GM18526 (cell line): ENCODE results near the gene TMEM61.

Experiments
- POLR2A ChIP-seq: IDR thresholded peaks from 3 replicates; pipeline ENCODE4 v1.6.1; 2011; ENCODE audit not compliant: insufficient read length; ENCODE audit errors: extremely low read depth

The TMEM61 gene

DNA sequence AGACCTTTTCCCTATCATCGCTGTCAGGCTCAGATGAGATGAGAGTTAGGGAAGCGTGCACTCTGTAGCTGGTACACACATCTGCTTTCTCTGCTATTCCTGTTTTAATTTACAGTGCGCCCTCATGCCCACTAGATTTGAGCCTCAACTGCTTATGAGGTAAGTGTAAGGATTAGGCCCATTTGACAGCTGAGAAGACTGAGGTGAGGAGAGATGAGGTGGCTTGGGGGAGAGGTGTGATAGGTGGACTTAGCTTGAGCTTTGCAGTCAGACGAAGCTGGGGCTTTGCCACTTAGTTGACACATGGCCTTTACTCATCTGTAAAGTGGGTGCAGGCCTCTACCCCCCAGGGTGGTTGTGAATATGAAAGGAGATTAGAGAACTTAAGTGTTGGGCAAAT lies 8.5 kb downstream of the TMEM61 start:
- TF ChIP-seq POLR2A = no peak

DNA sequence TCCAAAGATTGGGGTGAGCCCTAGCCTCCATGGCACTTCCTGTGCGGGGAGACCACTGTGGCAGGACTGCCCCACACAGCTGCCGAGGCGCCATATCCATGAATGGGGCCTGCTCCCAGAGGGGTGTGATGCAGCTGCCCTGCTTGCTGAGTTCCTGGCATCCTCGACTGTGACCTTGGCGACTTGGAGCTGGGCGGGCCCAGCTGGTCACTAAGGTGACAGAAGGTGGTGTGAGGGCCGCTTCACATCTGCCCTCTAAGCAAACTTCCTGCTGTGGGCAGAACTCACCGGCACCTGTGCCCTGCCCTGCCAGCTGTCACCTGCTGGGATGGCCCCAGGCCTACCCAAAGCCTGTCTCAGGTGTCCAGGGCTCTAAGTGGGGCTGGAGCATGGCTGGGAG lies 9.0 kb downstream of the TMEM61 start:
- no peak for TF ChIP-seq POLR2A

DNA sequence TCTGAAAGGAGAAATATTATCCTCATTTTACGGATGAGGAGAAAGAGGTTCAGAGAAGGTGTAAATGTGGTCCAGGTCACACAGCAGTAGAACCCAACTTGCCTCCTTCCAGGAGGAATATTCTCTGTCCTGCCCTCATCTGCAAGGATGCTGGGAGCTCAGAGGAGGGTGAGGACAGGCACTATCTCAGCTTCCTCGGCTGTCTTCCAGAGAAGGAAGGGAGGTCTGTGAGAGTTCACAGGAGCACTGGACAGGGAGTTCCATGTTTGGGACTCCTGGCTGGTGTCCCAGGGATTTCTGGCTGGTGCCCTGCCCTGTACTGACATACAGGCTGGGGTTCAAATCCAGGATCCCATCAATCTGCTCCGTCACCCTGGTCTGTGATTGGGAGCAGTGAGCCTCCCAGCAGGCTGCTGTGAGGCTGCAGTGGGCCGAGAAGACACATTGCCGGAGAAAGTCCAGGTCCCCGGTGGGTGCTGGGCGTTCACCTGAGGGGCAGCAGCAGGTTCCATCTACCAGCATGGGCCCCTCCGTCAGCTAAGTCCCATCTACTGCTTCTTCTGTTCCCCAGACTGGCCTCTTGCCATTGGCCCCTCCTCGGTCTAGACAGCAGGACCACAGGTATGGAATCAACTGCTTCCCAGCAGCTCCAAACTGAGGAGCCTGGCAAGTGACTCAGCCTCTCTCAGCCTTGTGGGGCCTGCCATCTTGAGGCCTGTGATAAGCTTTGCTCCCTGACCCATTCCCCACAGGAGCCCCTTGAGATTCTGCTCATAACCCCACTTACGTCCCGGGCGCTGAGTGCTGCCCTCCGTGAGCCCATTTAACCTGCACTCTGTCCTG lies 9.8 kb downstream of the TMEM61 start:
- no peak for TF ChIP-seq POLR2A

DNA sequence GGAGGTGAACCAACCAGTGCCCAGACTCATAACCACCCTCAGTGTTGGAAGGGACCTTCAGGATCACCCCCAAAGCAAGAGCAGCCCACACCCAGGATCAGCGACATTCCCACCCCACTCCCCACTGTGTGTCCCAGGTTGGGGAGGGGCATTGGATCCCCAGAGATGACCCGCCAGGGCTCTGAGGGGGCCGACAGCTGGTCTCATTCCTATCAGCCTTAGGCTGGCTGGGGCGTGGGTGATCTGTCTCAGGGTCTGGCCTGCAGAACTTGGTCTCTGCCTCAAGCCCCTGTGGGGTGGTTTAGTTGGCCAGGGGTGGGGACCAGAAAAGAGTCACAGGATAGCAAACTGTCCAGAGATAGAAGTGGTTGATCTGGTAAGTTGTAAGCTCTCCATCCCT lies 10.5 kb downstream of the TMEM61 start:
- no peak for TF ChIP-seq POLR2A

DNA sequence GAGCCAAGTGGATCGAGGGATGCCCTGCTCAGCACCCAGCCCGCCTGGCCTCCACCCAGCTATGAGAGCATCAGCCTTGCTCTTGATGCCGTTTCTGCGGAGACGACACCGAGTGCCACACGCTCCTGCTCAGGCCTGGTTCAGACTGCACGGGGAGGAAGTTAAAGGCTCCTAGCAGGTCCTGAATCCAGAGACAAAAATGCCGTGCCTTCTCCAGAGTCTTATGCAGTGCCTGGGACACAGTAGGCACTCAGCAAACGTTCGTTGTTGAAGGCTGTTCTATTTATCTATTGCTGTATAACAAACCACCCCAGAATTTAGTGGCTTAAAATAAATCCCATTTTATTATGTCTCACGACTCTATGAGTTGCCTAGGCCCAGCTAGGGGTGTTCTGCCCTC lies 11.5 kb downstream of the TMEM61 start:
- no peak for TF ChIP-seq POLR2A

DNA sequence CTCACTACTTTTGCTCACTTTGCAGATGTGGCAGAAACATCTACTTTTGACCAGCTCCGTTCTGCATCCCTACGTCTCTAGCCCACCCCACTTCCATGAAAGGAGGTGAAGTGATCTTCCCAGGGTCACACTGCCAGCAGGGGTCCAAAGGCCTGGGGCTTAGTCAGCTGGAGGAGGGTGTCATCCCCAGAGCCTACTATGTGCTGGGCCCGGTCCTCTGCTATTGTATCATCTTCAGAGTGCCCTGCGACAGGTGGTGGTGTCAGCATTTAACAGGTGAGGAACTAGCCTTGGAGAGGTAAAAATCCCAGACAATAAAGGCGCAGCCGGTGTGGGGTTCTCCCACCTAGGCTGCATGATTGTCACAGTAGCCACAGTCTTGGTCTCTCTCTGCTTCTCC lies 12.7 kb downstream of the TMEM61 start:
- no peak for TF ChIP-seq POLR2A

DNA sequence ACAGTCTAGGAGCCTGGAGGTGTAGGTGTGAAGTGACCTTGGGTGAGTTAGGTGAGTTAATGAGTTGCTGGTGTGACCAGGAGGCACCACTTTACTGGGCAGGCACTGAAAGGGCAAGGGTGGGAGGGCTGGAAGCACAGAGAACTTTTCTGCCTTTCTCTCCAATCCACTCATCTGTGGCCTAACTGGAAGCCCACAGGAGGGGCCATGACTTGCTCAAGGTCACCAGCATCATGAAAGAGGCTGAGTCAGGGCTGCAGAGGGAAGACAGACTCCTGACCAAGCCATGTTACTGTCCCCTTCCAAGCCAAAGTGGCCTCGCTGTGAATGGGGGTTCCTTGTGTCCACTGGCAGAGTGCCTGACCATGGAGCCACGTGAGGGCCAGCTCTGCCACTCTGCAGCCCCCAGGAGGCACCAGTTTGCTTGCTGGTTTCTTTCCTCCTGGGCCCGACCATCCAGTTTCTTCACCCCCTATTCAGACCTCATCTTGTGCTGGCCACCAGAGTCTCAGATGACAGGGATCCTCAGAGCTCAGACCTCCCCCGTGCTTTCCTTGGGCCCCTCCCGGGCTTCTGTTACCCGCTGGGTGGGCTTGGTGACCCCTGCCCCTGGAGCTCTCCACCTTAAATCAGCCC lies 14.0 kb downstream of the TMEM61 start:
- TF ChIP-seq POLR2A = no peak

DNA sequence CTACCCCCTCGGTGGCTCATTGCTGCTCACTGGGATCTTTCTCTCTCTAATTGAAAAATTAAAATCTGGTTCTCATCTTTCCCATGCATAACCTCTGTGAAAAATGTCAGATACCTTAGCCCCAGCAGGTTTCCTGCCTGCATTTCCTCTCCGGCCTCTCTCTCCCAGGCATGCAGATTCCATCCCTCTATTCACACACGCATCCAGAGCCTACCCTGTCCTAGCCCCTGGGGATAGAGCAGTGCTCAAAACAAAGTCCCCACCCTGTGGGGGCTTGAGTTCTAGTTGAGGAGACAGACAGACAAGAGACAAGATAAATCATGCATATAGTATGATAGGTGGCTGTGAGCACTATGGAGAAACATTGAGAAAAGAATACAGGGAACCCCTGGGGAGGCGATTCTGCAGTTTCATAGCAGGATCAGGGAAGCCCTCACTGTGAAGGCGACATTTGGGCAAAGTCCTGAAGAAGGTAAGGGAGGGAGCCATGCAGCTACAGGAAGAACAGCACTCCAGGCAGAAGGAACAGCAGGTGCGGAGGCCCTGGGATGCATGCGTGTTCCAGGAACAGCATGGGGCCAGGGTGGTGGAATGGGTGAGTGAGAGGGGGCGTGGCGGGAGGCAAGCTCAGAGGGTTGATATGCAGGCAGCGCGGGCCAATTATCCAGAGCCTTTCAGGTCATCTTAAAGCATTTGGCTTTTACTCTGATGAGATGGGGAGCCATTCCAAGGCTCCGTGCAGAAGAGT lies 14.8 kb downstream of the TMEM61 start:
- TF ChIP-seq POLR2A = no peak

DNA sequence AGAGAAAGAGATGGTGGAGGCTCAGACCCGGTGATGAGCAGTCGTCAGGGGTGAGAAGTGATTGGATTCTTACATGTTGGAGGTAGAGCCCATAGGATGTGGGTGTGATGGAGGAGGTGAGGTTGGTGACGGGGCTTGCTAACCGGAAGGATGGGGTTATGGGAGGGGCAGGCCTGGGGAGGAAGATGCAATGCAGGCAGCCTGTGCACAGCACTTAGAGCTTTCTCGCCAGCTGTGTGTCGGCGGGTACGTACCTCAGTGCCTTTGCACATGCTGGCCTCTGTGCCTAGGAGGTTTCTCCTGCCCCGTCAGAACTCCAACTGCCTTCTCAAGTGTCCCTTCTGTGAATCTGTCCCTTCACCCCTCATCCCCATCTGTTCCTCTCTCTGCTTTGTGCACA lies 15.4 kb downstream of the TMEM61 start:
- TF ChIP-seq POLR2A = no peak

DNA sequence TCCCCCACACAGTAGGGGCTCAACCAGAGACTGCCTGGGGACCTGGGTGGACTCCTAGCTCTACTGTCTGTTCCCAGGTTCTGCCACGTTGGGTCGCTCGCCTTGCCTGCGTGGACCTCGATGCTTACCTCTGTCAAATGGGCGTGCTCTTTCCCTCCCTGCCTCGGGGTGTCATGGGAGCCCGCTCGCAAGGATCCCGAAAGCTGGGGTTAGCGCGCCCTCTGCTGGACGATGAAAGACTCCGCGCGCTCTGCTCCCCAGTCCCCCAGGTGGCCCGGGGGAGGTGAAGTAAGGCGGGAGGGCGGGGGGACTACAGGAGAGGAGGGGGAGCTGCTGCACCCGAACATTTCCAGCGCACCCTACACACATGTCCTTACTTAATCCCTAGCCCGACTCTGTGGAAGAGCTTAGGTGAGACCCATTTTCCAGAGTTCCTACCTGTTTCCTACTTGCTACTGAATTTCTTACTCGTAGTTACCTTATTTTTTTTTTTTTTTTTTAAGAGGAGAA lies 16.0 kb downstream of the TMEM61 start:
- TF ChIP-seq POLR2A = no peak

DNA sequence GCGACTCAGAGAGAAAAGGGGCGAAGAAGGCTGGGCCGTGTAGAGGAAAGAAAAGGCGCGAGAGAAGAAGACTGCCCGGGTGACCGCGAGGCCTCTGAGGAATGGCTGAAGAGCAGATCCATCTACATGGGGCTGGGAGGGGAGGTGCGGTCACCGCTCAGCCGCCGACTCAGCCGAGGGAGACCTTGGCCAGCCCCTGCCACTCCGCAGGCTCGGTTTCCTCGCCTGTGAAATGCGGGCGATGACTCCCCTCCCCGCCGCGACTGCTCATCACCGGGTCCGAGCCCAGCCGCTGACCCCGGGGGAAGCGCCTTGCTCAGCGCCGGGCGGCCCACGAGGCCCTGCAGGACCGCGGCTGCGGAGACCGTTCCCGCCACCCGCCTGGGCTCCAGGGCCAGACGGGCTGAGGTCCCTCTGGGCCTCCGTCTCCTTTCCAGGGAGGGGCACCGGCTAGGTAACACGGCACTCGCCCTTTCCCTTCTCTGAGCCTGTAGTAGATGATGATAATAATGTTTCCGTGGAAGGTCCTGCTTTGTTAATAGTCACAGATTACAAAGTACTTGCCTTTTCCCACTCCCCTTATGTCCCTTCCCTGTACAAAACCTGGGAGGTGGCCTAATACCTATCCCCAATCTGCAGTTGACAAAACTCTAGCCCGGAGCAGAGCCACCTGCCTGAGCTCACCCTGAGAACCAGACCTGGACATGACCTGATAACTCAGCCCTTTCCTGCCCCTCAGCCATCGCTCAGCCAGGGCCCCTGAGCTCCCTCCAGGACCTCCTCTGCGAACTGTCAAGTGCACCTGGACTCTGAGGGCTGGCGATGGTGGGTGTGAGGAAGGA lies 16.7 kb downstream of the TMEM61 start:
- no peak for TF ChIP-seq POLR2A

DNA sequence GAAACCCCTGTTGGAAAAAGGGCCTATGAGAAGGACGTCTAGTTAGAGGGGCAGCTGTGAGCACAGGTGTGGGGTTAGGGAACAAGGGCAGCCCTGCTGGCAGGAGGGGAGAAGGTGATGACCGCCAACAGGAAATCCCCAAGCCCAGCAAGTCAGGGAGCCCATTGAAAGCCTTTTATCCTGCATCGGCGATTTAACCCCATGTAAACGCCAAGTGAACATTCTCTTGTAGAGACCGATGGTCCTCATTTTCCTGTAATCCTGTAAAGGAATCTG lies 17.2 kb downstream of the TMEM61 start:
- TF ChIP-seq POLR2A = no peak

DNA sequence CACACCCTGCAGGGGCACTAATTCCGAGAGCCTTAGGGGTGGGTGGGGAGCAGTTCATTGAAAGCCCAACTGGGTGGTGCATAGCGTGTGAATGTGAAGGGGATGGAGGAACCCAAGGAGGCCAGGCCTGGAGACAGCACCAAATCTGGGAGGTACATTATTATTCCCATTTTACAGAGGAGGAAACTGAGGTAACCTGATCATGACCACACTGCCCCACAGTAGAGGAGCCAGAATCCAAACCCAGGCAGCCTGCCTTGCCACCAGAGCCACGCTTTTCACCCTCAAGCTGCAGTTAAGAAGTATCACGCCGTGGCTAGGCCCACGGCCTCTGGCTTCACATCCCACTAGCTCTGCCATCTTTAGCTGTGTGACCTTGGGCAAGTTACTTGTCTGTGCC lies 17.7 kb downstream of the TMEM61 start:
- TF ChIP-seq POLR2A = no peak

DNA sequence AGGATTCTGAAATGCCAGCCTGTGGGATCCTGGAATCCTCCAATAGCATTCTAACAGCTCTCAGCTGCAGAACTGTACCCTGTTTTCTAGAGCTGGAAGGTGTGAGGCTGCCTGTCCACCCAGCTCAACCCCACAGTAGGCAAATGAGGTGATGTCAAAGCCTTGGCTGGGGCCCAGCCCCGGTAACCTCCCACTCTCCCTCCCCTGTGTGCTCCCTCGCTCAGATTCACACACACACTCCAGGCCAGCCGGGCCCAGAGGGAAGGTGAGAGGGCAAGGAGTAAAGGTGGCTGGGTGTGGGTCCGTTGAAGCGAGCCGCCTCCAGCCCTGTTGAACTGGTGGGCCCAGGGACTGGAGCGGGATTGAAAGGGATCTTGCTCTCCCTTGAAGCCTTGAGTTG lies 18.2 kb downstream of the TMEM61 start, which contains the start of gene BSND:
Gene BSND, plus strand, starts transcription at position 257 of the 400 bp plus-strand sequence. CDS start 254 bp downstream, outside the sequence.
- no peak for TF ChIP-seq POLR2A
